Stimulated activated CD8-positive, alpha-beta memory T cell treated with anti-CD3 and anti-CD28 coated beads, Interleukin-2, amount 100 ng/mL, for 48 hours (primary cell): Measurements from ENCODE around the gene TRPV2.
"Not testable (repeated sequence)": the region's sequence is repeated elsewhere in the genome, so short reads cannot be mapped to it uniquely, and the experiment has no call there.

ENCODE experiments used
- DNase-seq, 2 donors: peaks; one replicate each; pipeline ENCODE4 v3.0.0-alpha.2; 2020; ENCODE audit warnings: low read depth in 2 of 2

Gene TRPV2, protein sequence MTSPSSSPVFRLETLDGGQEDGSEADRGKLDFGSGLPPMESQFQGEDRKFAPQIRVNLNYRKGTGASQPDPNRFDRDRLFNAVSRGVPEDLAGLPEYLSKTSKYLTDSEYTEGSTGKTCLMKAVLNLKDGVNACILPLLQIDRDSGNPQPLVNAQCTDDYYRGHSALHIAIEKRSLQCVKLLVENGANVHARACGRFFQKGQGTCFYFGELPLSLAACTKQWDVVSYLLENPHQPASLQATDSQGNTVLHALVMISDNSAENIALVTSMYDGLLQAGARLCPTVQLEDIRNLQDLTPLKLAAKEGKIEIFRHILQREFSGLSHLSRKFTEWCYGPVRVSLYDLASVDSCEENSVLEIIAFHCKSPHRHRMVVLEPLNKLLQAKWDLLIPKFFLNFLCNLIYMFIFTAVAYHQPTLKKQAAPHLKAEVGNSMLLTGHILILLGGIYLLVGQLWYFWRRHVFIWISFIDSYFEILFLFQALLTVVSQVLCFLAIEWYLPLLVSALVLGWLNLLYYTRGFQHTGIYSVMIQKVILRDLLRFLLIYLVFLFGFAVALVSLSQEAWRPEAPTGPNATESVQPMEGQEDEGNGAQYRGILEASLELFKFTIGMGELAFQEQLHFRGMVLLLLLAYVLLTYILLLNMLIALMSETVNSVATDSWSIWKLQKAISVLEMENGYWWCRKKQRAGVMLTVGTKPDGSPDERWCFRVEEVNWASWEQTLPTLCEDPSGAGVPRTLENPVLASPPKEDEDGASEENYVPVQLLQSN

DNA sequence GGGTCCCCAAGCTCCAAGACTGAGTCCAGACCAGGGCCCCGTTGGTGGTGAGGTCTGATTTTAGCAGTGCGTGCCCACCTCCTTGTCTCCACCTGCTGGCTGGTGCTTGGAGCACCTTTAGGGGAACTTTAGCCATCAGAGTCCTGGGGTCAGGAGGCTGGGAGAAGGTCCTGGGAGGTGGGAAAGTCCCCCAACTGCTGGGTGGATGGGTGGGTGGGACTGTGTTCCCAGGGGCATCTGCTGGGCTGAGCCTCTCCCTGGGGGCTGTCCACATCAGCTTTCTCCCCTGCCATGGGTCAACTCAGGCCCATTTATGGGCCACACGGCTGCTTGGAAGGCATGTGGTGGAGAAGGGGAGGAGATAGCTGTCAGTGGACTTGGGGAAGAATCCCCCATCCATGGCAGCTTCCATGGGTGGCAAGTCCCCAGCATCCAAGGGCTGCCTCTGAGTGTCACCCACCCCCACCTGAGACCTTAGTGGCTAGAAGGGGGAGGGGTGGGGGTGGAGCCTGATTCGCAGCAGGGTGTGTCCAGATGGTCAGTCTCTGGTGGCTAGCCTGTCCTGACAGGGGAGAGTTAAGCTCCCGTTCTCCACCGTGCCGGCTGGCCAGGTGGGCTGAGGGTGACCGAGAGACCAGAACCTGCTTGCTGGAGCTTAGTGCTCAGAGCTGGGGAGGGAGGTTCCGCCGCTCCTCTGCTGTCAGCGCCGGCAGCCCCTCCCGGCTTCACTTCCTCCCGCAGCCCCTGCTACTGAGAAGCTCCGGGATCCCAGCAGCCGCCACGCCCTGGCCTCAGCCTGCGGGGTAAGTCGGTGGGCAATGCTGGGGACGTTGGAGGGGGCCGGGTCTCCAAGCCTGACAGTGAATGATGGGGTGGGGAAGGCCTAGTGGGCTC lies at the start of gene TRPV2:
TSS of gene TRPV2 (plus strand) at position 541 of the 894 bp plus-strand sequence. CDS start 2,098 bp downstream, outside the sequence.
- peak in 1 of 2 donors; percentile 43 for DNase-seq

DNA sequence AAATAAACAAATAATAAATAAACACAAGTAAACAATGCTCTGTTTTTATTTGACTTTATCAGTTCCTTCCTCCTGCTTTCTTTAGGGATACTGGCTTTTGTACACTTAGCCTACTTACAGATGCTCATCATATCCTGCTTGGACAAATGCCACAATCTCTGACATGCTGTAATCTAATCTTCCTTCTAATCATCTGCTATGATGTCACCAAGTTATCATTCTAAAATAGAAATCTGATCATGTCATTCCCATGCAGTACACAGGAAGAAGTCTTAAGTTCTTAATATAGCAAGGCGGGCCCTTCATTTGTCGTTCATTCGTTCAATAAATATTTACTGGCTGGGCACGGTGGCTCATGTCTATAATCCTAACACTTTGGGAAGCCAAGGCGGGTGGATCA lies 43.6 kb upstream of the TRPV2 start:
- no peak for DNase-seq

DNA sequence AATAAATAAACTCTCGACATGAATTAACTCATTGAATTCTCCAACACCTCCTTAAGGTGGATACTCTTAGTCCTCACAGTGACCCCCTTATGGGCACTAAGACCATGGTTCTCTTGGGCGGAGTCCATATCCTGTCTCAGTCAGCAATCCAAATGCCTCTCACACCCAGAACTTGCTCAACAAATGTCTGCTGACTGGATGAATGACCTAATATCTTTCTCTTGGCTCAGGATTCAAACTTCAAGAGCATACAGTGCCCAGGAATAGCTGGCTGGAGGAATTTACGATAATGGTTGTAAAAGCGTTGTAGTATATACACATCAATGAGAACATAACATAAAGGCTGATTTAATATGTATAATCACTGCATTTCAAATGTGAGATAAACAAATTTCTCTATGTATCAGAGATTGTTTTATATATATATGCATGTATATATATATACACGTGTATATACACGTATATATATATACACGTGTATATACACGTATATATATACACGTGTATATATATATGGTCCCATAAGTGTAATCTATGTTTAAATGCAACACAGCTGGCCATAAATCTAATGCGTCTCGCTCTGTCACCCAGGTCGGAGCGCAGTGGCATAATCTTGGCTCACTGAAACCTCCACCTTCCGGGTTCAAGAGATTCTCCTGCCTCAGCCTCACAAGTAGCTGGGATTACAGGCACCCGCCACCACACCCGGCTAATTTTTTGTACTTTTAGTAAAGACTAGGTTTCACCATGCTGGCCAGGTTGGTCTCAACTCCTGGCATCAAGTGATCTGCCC lies 41.0 kb upstream of the TRPV2 start:
- no peak for DNase-seq

DNA sequence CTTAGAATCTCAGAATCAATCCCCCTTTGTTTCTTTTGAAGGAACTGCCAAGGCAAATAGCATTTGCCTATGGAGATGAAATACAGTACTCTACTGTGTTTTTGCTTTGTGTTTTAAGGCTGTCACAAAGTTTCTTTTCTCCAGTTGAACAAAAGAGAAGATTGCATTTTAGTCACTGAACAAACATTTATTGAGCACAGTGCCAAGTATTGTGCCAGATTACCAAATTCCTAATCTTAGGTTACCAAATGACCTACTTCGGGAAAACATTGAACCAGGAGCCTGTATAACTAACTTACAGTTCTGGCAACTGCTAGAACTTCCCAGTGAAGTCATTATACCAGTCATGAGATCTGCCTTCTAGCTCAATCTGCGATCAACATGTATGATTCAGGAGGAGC lies 37.4 kb upstream of the TRPV2 start:
- no peak for DNase-seq

DNA sequence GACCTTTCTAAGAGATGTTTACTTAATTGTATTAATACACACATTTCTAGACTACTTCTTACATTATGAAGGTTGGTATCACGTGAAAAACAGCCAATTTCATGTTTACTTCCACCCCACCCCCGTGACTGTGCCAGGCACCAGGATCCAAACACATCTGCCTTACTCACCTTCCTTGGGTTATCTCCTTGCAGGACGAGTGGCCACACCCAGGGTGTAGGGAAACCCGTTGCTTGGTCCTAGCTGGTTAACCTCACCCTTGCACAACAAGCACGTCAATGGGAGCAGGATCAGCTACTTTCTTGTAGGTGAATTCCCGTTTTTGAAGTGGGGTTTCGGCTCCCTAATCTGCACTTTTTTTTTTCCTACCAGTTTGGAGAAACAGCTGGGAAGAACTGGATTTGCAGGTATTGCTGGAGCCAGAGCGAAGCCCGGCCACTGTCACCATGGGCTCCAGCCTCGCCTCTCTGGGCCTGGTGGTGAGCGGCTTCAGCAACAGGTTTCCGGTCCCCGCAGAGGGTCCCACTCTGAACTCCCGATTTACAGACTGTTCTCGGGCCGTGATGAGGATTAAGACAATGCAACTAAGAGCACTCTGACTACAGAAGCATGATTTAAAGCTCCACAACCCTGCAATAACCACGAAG lies 36.6 kb upstream of the TRPV2 start:
- no peak for DNase-seq

DNA sequence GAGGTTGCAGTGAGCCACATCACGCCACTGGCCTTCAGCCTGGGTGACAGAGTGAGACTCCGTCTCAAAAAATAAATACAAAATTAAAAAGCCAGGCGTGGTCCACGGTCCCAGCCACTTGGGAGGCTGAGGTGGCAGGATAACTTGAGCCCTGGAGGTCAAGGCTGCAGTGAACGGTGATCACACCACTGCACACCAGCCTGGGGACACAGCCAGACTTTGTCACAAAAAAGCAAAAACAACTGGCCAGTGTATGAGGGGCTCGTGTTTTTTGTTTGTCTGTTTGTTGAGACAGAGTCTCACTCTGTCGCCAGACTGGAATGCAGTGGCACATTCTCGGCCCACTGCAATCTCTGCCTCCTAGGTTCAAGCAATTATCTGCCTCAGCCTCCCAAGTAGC lies 35.7 kb upstream of the TRPV2 start:
- DNase-seq = no peak

DNA sequence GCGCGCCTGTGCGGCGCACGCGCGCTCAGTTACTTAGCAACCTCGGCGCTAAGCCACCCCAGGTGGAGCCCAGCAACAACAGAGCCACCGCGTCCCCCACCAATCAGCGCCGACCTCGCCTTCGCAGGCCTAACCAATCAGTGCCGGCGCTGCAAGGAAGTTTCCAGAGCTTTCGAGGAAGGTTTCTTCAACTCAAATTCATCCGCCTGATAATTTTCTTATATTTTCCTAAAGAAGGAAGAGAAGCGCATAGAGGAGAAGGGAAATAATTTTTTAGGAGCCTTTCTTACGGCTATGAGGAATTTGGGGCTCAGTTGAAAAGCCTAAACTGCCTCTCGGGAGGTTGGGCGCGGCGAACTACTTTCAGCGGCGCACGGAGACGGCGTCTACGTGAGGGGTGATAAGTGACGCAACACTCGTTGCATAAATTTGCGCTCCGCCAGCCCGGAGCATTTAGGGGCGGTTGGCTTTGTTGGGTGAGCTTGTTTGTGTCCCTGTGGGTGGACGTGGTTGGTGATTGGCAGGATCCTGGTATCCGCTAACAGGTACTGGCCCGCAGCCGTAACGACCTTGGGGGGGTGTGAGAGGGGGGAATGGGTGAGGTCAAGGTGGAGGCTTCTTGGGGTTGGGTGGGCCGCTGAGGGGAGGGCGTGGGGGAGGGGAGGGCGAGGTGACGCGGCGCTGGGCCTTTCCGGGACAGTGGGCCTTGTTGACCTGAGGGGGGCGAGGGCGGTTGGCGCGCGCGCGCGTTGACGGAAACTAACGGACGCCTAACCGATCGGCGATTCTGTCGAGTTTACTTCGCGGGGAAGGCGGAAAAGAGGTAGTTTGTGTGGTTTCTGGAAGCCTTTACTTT lies 34.5 kb upstream of the TRPV2 start, which contains the start of gene UBB:
TSS of gene UBB (plus strand) at position 452 of the 856 bp plus-strand sequence. CDS start 817 bp downstream, outside the sequence.
- peak; percentile 84 to 90 for DNase-seq

DNA sequence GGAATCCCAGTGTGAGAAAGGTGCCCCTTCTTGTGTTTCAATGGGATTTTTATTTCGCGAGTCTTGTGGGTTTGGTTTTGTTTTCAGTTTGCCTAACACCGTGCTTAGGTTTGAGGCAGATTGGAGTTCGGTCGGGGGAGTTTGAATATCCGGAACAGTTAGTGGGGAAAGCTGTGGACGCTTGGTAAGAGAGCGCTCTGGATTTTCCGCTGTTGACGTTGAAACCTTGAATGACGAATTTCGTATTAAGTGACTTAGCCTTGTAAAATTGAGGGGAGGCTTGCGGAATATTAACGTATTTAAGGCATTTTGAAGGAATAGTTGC lies 33.9 kb upstream of the TRPV2 start:
- DNase-seq = peak in 1 of 2 donors; percentile 13

DNA sequence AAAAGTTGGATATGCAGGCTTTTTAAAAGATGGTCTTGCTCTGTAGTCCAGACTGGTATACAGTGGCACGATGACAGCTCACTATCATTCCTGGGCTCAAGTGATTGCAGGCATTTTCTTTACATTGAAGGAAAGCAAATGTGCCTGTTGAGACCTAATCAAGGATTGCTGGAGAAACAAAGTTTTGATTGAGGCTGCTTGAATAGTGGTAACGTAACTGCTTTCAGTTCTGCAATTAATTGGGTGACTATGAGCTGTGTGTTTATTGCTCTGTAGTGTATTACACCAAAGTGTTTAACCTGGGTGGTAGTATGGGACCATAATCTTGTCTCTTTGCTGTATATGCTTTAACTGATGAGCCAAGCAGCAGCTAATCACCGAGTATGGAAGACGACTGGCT lies 32.2 kb upstream of the TRPV2 start:
- no peak for DNase-seq

DNA sequence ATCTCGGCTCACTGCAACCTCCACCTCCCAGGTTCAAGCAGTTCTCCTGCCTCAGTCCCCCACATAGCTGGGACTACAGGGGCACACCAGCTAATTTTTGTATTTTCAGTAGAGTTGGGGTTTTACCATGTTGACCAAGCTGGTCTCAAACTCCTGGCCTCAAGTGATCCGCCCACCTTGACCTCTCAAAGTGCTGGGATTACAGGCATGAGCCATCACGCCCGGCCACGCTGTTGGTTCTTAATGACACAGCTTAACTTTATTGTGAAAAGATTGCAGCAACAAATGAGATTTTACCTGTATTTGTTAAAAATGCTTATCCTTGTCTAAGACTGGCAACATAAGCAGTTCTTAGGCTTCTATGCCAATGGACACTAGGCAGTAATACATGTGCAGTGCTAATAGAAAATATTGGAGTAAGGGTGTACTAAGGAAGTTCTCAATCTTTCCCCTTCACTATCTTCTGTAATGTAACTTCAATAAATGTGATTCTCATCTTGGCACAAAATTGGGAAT lies 31.5 kb upstream of the TRPV2 start:
- no peak for DNase-seq

DNA sequence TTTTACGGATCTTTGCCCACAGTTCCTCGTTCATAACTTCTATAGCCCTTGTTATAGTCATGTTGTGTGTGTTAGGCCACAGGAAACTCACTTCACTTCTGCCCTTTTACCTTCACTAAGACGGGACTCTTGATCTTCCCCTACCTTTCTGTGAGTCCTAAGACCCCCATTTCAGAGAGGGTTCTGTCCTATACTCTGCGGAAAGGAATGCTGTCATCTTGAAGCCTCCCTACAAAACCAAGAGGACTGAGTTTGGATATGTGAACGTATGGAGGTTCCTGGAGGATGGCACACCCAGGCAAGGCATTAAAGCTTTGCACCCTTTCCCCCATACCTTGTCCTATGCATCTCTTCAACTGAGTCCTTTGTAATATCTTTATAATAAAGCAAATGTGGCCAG lies 30.8 kb upstream of the TRPV2 start:
- no peak for DNase-seq

DNA sequence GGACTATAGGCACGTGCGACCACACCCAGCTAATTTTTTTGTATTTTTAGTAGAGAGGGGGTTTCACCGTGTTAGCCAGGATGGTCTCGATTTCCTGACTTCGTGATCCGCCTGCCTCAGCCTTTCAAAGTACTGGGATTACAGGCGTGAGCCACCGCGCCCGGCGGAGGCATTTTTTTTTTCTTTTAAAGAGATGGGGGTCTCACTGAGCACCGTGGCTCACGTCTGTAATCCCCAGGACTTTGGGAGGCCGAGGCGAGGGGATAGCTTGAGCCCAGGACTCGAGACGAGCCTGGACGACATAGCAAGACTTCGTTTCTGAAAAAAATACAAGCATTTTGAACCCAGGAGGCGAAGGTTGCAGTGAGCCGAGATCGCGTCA lies 29.3 kb upstream of the TRPV2 start:
- DNase-seq = not testable (repeated sequence)

DNA sequence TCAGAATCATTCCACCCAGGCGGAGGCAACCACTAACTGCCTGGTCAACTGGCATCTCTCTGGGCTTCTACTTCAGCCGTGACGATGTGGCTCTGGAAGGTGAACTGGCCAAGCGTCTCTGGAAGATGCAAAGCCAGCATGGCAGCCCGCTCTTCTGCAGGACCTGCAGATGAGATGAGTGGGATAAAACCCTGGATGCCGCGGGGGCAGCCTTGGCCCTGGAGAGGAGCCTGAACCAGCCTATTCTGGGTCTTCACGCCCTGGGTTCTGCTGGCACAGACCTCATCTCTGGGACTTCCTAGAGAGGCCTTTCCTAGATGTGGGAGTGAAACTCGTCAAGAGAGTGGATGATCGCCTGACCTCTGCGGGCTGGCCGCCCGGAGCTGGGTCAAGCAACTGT lies 23.9 kb upstream of the TRPV2 start:
- DNase-seq = no peak

DNA sequence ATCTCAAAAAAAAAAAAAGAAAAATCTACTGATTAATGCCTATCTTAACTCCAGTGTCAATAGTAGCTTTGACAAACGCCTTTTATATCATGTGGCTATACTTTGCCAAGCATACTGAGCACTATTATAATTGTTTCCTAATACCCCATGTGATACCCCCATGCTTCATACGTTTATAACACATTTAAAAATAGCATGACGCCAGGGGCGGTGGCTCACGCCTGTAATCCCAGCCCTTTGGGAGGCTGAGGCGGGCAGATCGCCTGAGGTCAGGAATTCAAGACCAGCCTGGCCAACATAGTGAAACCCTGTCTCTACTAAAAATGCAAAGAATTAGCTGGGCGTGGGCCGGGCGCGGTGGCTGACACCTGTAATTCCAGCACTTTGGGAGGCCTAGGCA lies 22.9 kb upstream of the TRPV2 start:
- not testable (repeated sequence) for DNase-seq

DNA sequence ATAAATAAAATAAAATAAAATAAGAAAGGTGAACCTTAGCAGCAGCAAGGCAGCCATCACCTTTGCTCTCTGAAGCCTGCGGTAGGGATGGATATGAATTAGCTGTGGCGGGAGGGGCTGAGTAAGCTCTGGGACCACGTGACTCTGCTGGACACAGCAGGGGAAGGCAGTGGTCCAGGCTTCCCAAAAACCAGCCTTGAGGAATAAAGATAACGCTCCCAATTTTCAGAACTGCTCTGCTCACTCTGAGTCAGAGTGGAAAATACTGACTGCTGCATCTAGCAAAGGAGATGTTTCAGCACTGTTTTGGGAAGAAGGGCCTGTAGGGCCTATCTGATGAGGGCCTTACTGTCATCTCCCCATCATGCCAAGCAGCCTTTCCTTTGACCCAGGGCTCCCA lies 19.5 kb upstream of the TRPV2 start:
- DNase-seq = not testable (repeated sequence)

DNA sequence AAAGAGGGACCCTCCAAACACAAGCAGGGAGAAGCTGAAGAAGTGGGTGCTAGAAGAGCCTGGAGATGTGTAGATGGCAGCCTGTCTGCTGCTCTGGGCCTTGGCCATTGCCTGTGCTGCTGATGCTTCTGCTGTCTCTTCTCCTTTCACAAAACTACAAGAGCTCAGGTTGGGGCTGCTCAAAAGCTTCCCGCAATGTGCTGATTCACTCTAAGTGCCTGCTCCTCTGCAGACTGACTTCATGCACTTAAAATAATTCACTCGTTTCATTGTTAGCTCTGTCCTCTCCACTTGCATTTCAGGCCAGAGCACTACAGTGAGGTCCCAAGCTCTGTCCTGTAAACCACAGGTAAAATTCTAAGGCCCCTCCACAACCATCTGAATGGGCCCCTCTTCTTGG lies 18.7 kb upstream of the TRPV2 start:
- not testable (repeated sequence) for DNase-seq

DNA sequence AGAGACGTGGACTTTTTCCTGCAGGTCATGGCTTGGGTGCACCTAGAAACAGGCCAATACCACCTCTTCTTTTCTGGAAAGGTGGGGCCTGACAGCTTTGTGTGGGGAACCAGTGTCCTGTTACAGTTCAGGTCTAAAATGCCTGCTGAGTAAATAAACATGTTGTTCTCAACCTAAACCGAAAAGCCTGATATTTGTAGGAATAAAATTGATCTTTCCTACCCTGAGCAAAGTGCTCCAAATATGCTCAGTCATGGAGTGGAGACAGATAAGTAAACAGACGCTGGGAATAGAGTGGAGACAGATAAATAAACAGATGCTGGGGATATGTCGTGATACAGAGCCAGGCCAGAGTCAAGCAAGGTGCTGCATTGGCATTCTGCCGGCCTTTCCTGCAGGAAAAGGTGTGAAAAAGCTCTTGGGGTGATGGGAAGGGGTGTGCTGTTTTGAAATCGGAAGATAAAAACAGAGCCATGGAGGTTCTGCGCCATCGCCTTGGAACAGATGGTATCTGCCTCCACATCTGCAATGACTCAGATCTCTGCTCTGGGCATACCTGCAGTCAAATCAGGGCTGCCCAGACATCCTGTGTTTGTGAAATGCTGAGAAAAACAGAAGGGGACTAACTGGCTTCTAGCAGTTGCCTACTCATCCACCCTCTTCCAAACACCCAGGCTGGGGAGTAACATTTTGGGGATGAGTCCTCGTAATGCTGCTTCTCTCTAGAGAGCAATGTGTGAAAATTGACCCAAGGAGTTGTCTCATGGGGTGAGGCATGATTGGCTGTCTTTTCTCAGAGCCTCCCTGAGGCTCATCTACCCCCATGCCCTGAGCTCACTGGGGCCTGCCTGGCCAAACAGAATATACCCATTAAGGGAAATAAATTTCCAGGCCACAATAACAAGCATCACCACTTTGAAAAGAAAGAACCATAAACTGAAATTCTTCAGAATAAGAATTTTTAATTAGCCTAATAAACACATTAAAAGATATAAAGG lies 16.8 kb upstream of the TRPV2 start:
- no peak for DNase-seq

DNA sequence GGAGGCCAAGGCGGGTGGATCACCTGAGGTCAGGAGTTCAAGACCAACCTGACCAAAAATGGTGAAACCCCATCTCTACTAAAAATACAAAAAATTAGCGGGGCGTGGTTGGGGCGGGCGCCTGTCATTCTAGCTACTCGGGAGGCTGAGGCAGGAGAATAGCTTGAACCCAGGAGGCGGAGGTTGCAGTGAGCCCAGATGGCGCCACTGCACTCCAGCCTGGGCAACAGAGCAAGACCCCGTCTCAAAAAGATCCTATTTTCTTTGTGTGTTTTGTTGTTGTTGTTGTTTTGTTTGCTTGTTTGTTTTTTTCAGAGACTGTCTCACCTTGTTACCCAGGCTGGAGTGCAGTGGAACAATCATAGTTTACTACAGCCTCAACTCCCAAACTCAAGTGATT lies 11.5 kb upstream of the TRPV2 start:
- not testable (repeated sequence) for DNase-seq
